ENCODE data around the gene NLRP12. TPM values are rescaled to one million over a fixed set of nuclear protein-coding genes. Genes with fewer than 3 reads are reported as not detected.

The NLRP12 gene
- total RNA-seq, 1 donor = not detected

- DNase-seq (ENCODE audit: low read depth) = no peak
- no peak overlapping the region for H3K4me3 ChIP-seq (ENCODE audit: low read depth, low read length)
- TF ChIP-seq CTCF (IDR thresholded peaks at IDR 0.05; ENCODE audit: insufficient read depth, low read length) = no peak
These were observed 13.9 kb downstream of the NLRP12 start for GRCh38 chr19:53810187-53810546.

- no peak for DNase-seq (ENCODE audit: low read depth)
- no peak overlapping the region for H3K4me3 ChIP-seq (ENCODE audit: low read depth, low read length)
- peak; percentile 25 for TF ChIP-seq CTCF (IDR thresholded peaks at IDR 0.05; ENCODE audit: insufficient read depth, low read length)
These were observed 14.5 kb downstream of the NLRP12 start for GRCh38 chr19:53809518-53810186.

- DNase-seq (ENCODE audit: low read depth) = peak; percentile 75
- TF ChIP-seq CTCF (IDR thresholded peaks at IDR 0.05; ENCODE audit: insufficient read depth, low read length) = peak; percentile 81
- no peak overlapping the region for H3K4me3 ChIP-seq (ENCODE audit: low read depth, low read length)
These were observed 15.4 kb downstream of the NLRP12 start for GRCh38 chr19:53808710-53809125.

GRCh38 chr19:53801257-53801656 lies 22.9 kb downstream of the NLRP12 start:
- H3K4me3 ChIP-seq (ENCODE audit: low read depth, low read length) = no peak overlapping the region
- DNase-seq (ENCODE audit: low read depth) = no peak
- TF ChIP-seq CTCF (IDR thresholded peaks at IDR 0.05; ENCODE audit: insufficient read depth, low read length) = no peak

- no peak for DNase-seq (ENCODE audit: low read depth)
- no peak overlapping the region for H3K4me3 ChIP-seq (ENCODE audit: low read depth, low read length)
- TF ChIP-seq CTCF (IDR thresholded peaks at IDR 0.05; ENCODE audit: insufficient read depth, low read length) = no peak
These were observed 29.1 kb downstream of the NLRP12 start for GRCh38 chr19:53795019-53795418.

GRCh38 chr19:53792721-53793433 lies 31.2 kb downstream of the NLRP12 start:
- peak; percentile 97 for TF ChIP-seq CTCF (IDR thresholded peaks at IDR 0.05; ENCODE audit: insufficient read depth, low read length)
- DNase-seq (ENCODE audit: low read depth) = peak; percentile 92
- no peak overlapping the region for H3K4me3 ChIP-seq (ENCODE audit: low read depth, low read length)

Data from fibroblast of the aortic adventitia (primary cell).